ENCODE data around the gene RBM20. TPM values are rescaled to one million over a fixed set of nuclear protein-coding genes. Genes with fewer than 3 reads are reported as not detected.
A peak's percentile ranks its signal among the peaks of the same experiment; 100 is the strongest.

The RBM20 gene
- total RNA-seq, 1 donor from 2014 or later = 1.0 TPM

- TF ChIP-seq CTCF (IDR thresholded peaks at IDR 0.05; ENCODE audit: unreplicated experiment) = no peak
- Mint-ChIP-seq H3K9me3 (ENCODE audit: unreplicated experiment) (no peaks in the 10 kb centered on the region), H3K4me3 (ENCODE audit: unreplicated experiment) (no peak overlapping the region), H3K27me3 (ENCODE audit: unreplicated experiment) (no peaks in the 10 kb centered on the region), H3K27ac (ENCODE audit: unreplicated experiment) (no peak overlapping the region), H3K4me1 (ENCODE audit: unreplicated experiment) (peaks cover 10% of the 10 kb centered on the region), H3K36me3 (ENCODE audit: low read depth, unreplicated experiment) (peaks cover 4% of the 10 kb centered on the region)
- DNase-seq (ENCODE audit: low spot score) = no peak
These were observed 93.9 kb downstream of the RBM20 start for GRCh38 chr10:110737886-110738634.

GRCh38 chr10:110739811-110740271 is 95.7 kb downstream of the RBM20 start:
- peaks cover 10% of the 10 kb centered on the region for H3K4me1 Mint-ChIP-seq (ENCODE audit: unreplicated experiment)
- no peak for TF ChIP-seq CTCF (IDR thresholded peaks at IDR 0.05; ENCODE audit: unreplicated experiment)

GRCh38 chr10:110742801-110743200 is 98.7 kb downstream of the RBM20 start:
- no peaks in the 10 kb centered on the region for H3K9me3 Mint-ChIP-seq (ENCODE audit: unreplicated experiment)
- H3K36me3 Mint-ChIP-seq (ENCODE audit: low read depth, unreplicated experiment) = peaks cover 4% of the 10 kb centered on the region
- no peak for TF ChIP-seq CTCF (IDR thresholded peaks at IDR 0.05; ENCODE audit: unreplicated experiment)
- H3K27ac Mint-ChIP-seq (ENCODE audit: unreplicated experiment) = no peak overlapping the region
- no peak overlapping the region for H3K4me3 Mint-ChIP-seq (ENCODE audit: unreplicated experiment)
- DNase-seq (ENCODE audit: low spot score) = no peak
- peaks cover 2% of the 10 kb centered on the region for H3K27me3 Mint-ChIP-seq (ENCODE audit: unreplicated experiment)
- peaks cover 16% of the 10 kb centered on the region for H3K4me1 Mint-ChIP-seq (ENCODE audit: unreplicated experiment)

More at GRCh38 chr10:110739811-110740271, 95.7 kb downstream of the RBM20 start:
- Mint-ChIP-seq H3K27me3 (ENCODE audit: unreplicated experiment) (no peaks in the 10 kb centered on the region), H3K9me3 (ENCODE audit: unreplicated experiment) (no peaks in the 10 kb centered on the region), H3K27ac (ENCODE audit: unreplicated experiment) (no peak overlapping the region), H3K36me3 (ENCODE audit: low read depth, unreplicated experiment) (peaks cover 4% of the 10 kb centered on the region), H3K4me3 (ENCODE audit: unreplicated experiment) (no peak overlapping the region)
- no peak for DNase-seq (ENCODE audit: low spot score)

- Mint-ChIP-seq H3K4me1 (ENCODE audit: unreplicated experiment) (peaks cover 19% of the 10 kb centered on the region), H3K36me3 (ENCODE audit: low read depth, unreplicated experiment) (peaks cover 11% of the 10 kb centered on the region), H3K27me3 (ENCODE audit: unreplicated experiment) (peaks cover 4% of the 10 kb centered on the region), H3K27ac (ENCODE audit: unreplicated experiment) (no peak overlapping the region), H3K9me3 (ENCODE audit: unreplicated experiment) (no peaks in the 10 kb centered on the region), H3K4me3 (ENCODE audit: unreplicated experiment) (no peak overlapping the region)
- TF ChIP-seq CTCF (IDR thresholded peaks at IDR 0.05; ENCODE audit: unreplicated experiment) = no peak
- no peak for DNase-seq (ENCODE audit: low spot score)
These were observed 100.6 kb downstream of the RBM20 start for GRCh38 chr10:110744782-110745181.

GRCh38 chr10:110746254-110746826 is 102.2 kb downstream of the RBM20 start:
- peak; percentile 60 for TF ChIP-seq CTCF (IDR thresholded peaks at IDR 0.05; ENCODE audit: unreplicated experiment)
- peaks cover 6% of the 10 kb centered on the region for H3K36me3 Mint-ChIP-seq (ENCODE audit: low read depth, unreplicated experiment)
- DNase-seq (ENCODE audit: low spot score) = peak; percentile 75
- H3K4me1 Mint-ChIP-seq (ENCODE audit: unreplicated experiment) = peaks cover 19% of the 10 kb centered on the region
- H3K9me3 Mint-ChIP-seq (ENCODE audit: unreplicated experiment) = no peaks in the 10 kb centered on the region
- peaks cover 4% of the 10 kb centered on the region for H3K27me3 Mint-ChIP-seq (ENCODE audit: unreplicated experiment)
- no peak overlapping the region for H3K4me3 Mint-ChIP-seq (ENCODE audit: unreplicated experiment)
- H3K27ac Mint-ChIP-seq (ENCODE audit: unreplicated experiment) = no peak overlapping the region
